GM23338 (cell line): ENCODE data around the gene MAP4K3.

Experiments
- CREB1 ChIP-seq: fragments of 250-450 bp; sonication (Bioruptor Pico); IDR thresholded peaks from 2 replicates; pipeline ENCODE4 v1.5.0; 2020; ENCODE audit warnings: low read depth, mild to moderate bottlenecking, moderate library complexity
- CTCF ChIP-seq, 2 experiments: fragments of 200-600 bp in 1 of 2; sonication (generic) in 1 of 2; conservative IDR thresholded peaks; 2 replicates each; pipeline versions ENCODE4 v1.5.1 to v1.6.1; 2016 to 2017; ENCODE audit warnings: antibody characterized with exemption in 2 of 2, low read depth in 2 of 2, mild to moderate bottlenecking in 2 of 2, moderate library complexity in 1 of 2
- EZH2 ChIP-seq: fragments of 200-600 bp; sonication (generic); IDR thresholded peaks from one replicate; pipeline ENCODE4 v1.8.0; 2017; ENCODE audit warnings: antibody characterized with exemption, mild to moderate bottlenecking, low read depth; ENCODE audit not compliant: unreplicated experiment
- EZH2phosphoT487 ChIP-seq: fragments of 200-600 bp; sonication (generic); IDR thresholded peaks from one replicate; pipeline ENCODE4 v1.8.1; 2018; ENCODE audit warnings: antibody characterized with exemption; ENCODE audit not compliant: unreplicated experiment
- JUNB ChIP-seq: IDR thresholded peaks from one replicate; pipeline ENCODE4 v1.6.1; 2016; ENCODE audit warnings: antibody characterized with exemption; ENCODE audit not compliant: unreplicated experiment
- NANOG ChIP-seq: IDR thresholded peaks from 2 replicates; pipeline ENCODE4 v1.6.1; 2016; ENCODE audit warnings: antibody characterized with exemption, borderline replicate concordance
- POLR2AphosphoS5 ChIP-seq: IDR thresholded peaks from 2 replicates; pipeline ENCODE4 v1.6.1; 2016; ENCODE audit warnings: antibody characterized with exemption, low read depth
- REST ChIP-seq: IDR thresholded peaks from one replicate; pipeline ENCODE4 v1.6.1; 2018; ENCODE audit warnings: antibody characterized with exemption; ENCODE audit not compliant: unreplicated experiment
- STAT1 ChIP-seq: IDR thresholded peaks from one replicate; pipeline ENCODE4 v1.6.1; 2016; ENCODE audit warnings: antibody characterized with exemption; ENCODE audit not compliant: unreplicated experiment
- ZNF114 ChIP-seq: fragments of 250-450 bp; sonication (Bioruptor Pico); IDR thresholded peaks from 2 replicates; pipeline ENCODE4 v1.5.0; 2020; ENCODE audit warnings: mild to moderate bottlenecking, moderate library complexity
- ZNF331 ChIP-seq: fragments of 250-450 bp; sonication (Bioruptor Pico); IDR thresholded peaks from 2 replicates; pipeline ENCODE4 v1.5.0; 2020; ENCODE audit warnings: low read depth, mild to moderate bottlenecking, moderate library complexity
- TF ChIP-seq, protein P1 (sequence below): IDR thresholded peaks from 2 replicates; pipeline ENCODE4 v1.6.1; 2016; ENCODE audit warnings: antibody characterized with exemption
- TF ChIP-seq, protein P2 (sequence below): fragments of 250-450 bp; sonication (Bioruptor Pico); IDR thresholded peaks from 2 replicates; pipeline ENCODE4 v1.5.0; 2020; ENCODE audit warnings: mild to moderate bottlenecking, moderate library complexity

GRCh38 chr2:39256040-39256439, 181.0 kb downstream of the MAP4K3 start:
- TF ChIP-seq CREB1 (CRISPR knock-in tag), result no peak
- TF ChIP-seq CTCF (conservative IDR thresholded peaks at IDR 0.05; ENCODE audit: low read depth in 2 of 2), result no peak
- TF ChIP-seq POLR2AphosphoS5, result no peak
- TF ChIP-seq, protein P1, sequence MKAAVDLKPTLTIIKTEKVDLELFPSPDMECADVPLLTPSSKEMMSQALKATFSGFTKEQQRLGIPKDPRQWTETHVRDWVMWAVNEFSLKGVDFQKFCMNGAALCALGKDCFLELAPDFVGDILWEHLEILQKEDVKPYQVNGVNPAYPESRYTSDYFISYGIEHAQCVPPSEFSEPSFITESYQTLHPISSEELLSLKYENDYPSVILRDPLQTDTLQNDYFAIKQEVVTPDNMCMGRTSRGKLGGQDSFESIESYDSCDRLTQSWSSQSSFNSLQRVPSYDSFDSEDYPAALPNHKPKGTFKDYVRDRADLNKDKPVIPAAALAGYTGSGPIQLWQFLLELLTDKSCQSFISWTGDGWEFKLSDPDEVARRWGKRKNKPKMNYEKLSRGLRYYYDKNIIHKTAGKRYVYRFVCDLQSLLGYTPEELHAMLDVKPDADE, result no peak
- no peak for TF ChIP-seq STAT1
- no peak for TF ChIP-seq EZH2
- no peak for TF ChIP-seq EZH2phosphoT487
- TF ChIP-seq JUNB, result no peak
- no peak for TF ChIP-seq NANOG
- TF ChIP-seq REST, result no peak
- no peak for TF ChIP-seq ZNF331 (CRISPR knock-in tag)
- no peak for TF ChIP-seq ZNF114
- TF ChIP-seq, protein P2, sequence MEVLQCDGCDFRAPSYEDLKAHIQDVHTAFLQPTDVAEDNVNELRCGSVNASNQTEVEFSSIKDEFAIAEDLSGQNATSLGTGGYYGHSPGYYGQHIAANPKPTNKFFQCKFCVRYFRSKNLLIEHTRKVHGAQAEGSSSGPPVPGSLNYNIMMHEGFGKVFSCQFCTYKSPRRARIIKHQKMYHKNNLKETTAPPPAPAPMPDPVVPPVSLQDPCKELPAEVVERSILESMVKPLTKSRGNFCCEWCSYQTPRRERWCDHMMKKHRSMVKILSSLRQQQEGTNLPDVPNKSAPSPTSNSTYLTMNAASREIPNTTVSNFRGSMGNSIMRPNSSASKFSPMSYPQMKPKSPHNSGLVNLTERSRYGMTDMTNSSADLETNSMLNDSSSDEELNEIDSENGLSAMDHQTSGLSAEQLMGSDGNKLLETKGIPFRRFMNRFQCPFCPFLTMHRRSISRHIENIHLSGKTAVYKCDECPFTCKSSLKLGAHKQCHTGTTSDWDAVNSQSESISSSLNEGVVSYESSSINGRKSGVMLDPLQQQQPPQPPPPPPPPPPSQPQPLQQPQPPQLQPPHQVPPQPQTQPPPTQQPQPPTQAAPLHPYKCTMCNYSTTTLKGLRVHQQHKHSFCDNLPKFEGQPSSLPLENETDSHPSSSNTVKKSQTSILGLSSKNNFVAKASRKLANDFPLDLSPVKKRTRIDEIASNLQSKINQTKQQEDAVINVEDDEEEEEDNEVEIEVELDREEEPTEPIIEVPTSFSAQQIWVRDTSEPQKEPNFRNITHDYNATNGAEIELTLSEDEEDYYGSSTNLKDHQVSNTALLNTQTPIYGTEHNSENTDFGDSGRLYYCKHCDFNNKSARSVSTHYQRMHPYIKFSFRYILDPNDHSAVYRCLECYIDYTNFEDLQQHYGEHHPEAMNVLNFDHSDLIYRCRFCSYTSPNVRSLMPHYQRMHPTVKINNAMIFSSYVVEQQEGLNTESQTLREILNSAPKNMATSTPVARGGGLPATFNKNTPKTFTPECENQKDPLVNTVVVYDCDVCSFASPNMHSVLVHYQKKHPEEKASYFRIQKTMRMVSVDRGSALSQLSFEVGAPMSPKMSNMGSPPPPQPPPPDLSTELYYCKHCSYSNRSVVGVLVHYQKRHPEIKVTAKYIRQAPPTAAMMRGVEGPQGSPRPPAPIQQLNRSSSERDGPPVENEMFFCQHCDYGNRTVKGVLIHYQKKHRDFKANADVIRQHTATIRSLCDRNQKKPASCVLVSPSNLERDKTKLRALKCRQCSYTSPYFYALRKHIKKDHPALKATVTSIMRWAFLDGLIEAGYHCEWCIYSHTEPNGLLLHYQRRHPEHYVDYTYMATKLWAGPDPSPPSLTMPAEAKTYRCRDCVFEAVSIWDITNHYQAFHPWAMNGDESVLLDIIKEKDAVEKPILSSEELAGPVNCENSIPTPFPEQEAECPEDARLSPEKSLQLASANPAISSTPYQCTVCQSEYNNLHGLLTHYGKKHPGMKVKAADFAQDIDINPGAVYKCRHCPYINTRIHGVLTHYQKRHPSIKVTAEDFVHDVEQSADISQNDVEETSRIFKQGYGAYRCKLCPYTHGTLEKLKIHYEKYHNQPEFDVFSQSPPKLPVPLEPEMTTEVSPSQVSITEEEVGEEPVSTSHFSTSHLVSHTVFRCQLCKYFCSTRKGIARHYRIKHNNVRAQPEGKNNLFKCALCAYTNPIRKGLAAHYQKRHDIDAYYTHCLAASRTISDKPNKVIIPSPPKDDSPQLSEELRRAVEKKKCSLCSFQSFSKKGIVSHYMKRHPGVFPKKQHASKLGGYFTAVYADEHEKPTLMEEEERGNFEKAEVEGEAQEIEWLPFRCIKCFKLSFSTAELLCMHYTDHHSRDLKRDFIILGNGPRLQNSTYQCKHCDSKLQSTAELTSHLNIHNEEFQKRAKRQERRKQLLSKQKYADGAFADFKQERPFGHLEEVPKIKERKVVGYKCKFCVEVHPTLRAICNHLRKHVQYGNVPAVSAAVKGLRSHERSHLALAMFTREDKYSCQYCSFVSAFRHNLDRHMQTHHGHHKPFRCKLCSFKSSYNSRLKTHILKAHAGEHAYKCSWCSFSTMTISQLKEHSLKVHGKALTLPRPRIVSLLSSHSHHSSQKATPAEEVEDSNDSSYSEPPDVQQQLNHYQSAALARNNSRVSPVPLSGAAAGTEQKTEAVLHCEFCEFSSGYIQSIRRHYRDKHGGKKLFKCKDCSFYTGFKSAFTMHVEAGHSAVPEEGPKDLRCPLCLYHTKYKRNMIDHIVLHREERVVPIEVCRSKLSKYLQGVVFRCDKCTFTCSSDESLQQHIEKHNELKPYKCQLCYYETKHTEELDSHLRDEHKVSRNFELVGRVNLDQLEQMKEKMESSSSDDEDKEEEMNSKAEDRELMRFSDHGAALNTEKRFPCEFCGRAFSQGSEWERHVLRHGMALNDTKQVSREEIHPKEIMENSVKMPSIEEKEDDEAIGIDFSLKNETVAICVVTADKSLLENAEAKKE (CRISPR knock-in tag), result no peak
